HEK293 (cell line): Measurements from ENCODE around the gene SRPK1.

Source experiments
- CTCF ChIA-PET: fragments of 350-600 bp; formaldehyde crosslinking; extraction: SDS; loops from one replicate; lab custom pipeline; 2021; ENCODE audit warnings: antibody characterized with exemption; lab: Yijun Ruan, JAX
- POLR2A ChIA-PET: fragments of 300-600 bp; formaldehyde crosslinking; extraction: SDS; loops from one replicate; lab custom pipeline; 2020; ENCODE audit warnings: antibody characterized with exemption, inconsistent platforms; lab: Yijun Ruan, JAX
- H3K27ac ChIP-seq: fragments of 200-500 bp; sonication (Bioruptor generic); 2 replicates; pipeline ENCODE4 v1.5.1; 2014; ENCODE audit warnings: low read depth, low read length, control low read depth, inconsistent platforms; ENCODE audit errors: extremely low read depth
- H3K36me3 ChIP-seq, 2 experiments: fragments of 200-500 bp in 1 of 2; sonication (Bioruptor generic) in 1 of 2; 1 replicate in 1 of 2; 2 replicates in 1 of 2; pipeline ENCODE4 v1.5.1; 2014 to 2017; ENCODE audit warnings: inconsistent platforms in 2 of 2, low read length in 2 of 2; ENCODE audit not compliant: control insufficient read depth in 2 of 2, insufficient read depth in 1 of 2
- H3K4me1 ChIP-seq: fragments of 200-500 bp; sonication (Bioruptor generic); 2 replicates; pipeline ENCODE4 v1.5.1; 2014; ENCODE audit warnings: mild to moderate bottlenecking, low read length, inconsistent platforms; ENCODE audit not compliant: control insufficient read depth, insufficient read depth
- H3K4me3 ChIP-seq: 2 replicates; pipeline ENCODE4 v1.5.1; 2011; ENCODE audit warnings: low read depth, mild to moderate bottlenecking, control low read depth, low read length, moderate library complexity
- H3K9me3 ChIP-seq: fragments of 200-500 bp; sonication (Bioruptor generic); 2 replicates; pipeline ENCODE4 v1.5.1; 2014; ENCODE audit warnings: low read depth, low read length, inconsistent platforms; ENCODE audit not compliant: control insufficient read depth, insufficient read depth
- EGR2 ChIP-seq: fragments of 450-650 bp; formaldehyde crosslinking; IDR thresholded peaks from 2 replicates; pipeline ENCODE4 v1.5.1; 2016; ENCODE audit warnings: low read depth, missing biosample characterization, missing genetic modification characterization
- HOXD13 ChIP-seq: sonication (generic); formaldehyde crosslinking; IDR thresholded peaks from 2 replicates; pipeline ENCODE4 v1.8.0; 2022; ENCODE audit warnings: missing genetic modification reagents, borderline replicate concordance
- OVOL3 ChIP-seq: fragments of 450-650 bp; formaldehyde crosslinking; IDR thresholded peaks from 2 replicates; pipeline ENCODE4 v1.5.1; 2016; ENCODE audit warnings: missing biosample characterization, missing genetic modification characterization
- SCRT1 ChIP-seq: fragments of 450-650 bp; formaldehyde crosslinking; IDR thresholded peaks from 2 replicates; pipeline ENCODE4 v1.5.1; 2016; ENCODE audit warnings: missing biosample characterization, missing genetic modification characterization, borderline replicate concordance
- YY2 ChIP-seq: fragments of 450-650 bp; formaldehyde crosslinking; IDR thresholded peaks from 2 replicates; pipeline ENCODE4 v1.5.1; 2016; ENCODE audit warnings: missing biosample characterization, missing genetic modification characterization
- ZBTB17 ChIP-seq: fragments of 450-650 bp; formaldehyde crosslinking; IDR thresholded peaks from 2 replicates; pipeline ENCODE4 v1.5.1; 2016; ENCODE audit warnings: missing biosample characterization, missing genetic modification characterization
- ZEB2 ChIP-seq: fragments of 450-650 bp; formaldehyde crosslinking; IDR thresholded peaks from 2 replicates; pipeline ENCODE4 v1.5.1; 2016; ENCODE audit warnings: missing biosample characterization, missing genetic modification characterization
- ZNF132 ChIP-seq: fragments of 450-650 bp; formaldehyde crosslinking; IDR thresholded peaks from 2 replicates; pipeline ENCODE4 v1.5.1; 2017; ENCODE audit warnings: missing biosample characterization, missing genetic modification characterization, borderline replicate concordance
- ZNF133 ChIP-seq: fragments of 450-650 bp; formaldehyde crosslinking; IDR thresholded peaks from 2 replicates; pipeline ENCODE4 v1.5.1; 2016; ENCODE audit warnings: missing biosample characterization, missing genetic modification characterization
- ZNF16 ChIP-seq: fragments of 450-650 bp; formaldehyde crosslinking; IDR thresholded peaks from 2 replicates; pipeline ENCODE4 v1.5.1; 2016; ENCODE audit warnings: low read depth, missing biosample characterization, missing genetic modification characterization
- ZNF174 ChIP-seq: fragments of 450-650 bp; formaldehyde crosslinking; IDR thresholded peaks from 2 replicates; pipeline ENCODE4 v1.5.0; 2017; ENCODE audit warnings: missing biosample characterization, mild to moderate bottlenecking, missing genetic modification characterization
- ZNF239 ChIP-seq: fragments of 450-650 bp; formaldehyde crosslinking; IDR thresholded peaks from 2 replicates; pipeline ENCODE4 v1.5.1; 2016; ENCODE audit warnings: missing biosample characterization, missing genetic modification characterization
- ZNF280C ChIP-seq: fragments of 450-650 bp; formaldehyde crosslinking; IDR thresholded peaks from 2 replicates; pipeline ENCODE4 v1.5.1; 2016; ENCODE audit warnings: missing biosample characterization, missing genetic modification characterization
- ZNF311 ChIP-seq: fragments of 450-650 bp; formaldehyde crosslinking; IDR thresholded peaks from 2 replicates; pipeline ENCODE4 v1.5.1; 2017; ENCODE audit warnings: missing biosample characterization, missing genetic modification characterization, borderline replicate concordance
- ZNF335 ChIP-seq: fragments of 450-650 bp; formaldehyde crosslinking; conservative IDR thresholded peaks from 2 replicates; pipeline ENCODE4 v1.5.1; 2016; ENCODE audit warnings: missing biosample characterization, missing genetic modification characterization
- ZNF350 ChIP-seq: fragments of 450-650 bp; formaldehyde crosslinking; IDR thresholded peaks from 2 replicates; pipeline ENCODE4 v1.5.0; 2017; ENCODE audit warnings: missing biosample characterization, mild to moderate bottlenecking, missing genetic modification characterization
- ZNF362 ChIP-seq: fragments of 450-650 bp; formaldehyde crosslinking; IDR thresholded peaks from 2 replicates; pipeline ENCODE4 v1.5.1; 2016; ENCODE audit warnings: missing biosample characterization, missing genetic modification characterization
- ZNF398 ChIP-seq: fragments of 450-650 bp; formaldehyde crosslinking; IDR thresholded peaks from 2 replicates; pipeline ENCODE4 v1.5.1; 2017; ENCODE audit warnings: missing biosample characterization, missing genetic modification characterization
- ZNF423 ChIP-seq: fragments of 450-650 bp; formaldehyde crosslinking; IDR thresholded peaks from 2 replicates; pipeline ENCODE4 v1.5.1; 2016; ENCODE audit warnings: missing biosample characterization, missing genetic modification characterization
- ZNF473 ChIP-seq: fragments of 450-650 bp; formaldehyde crosslinking; IDR thresholded peaks from 2 replicates; pipeline ENCODE4 v1.5.1; 2017; ENCODE audit warnings: missing biosample characterization, missing genetic modification characterization
- ZNF48 ChIP-seq: fragments of 450-650 bp; formaldehyde crosslinking; IDR thresholded peaks from 2 replicates; pipeline ENCODE4 v1.5.1; 2016; ENCODE audit warnings: missing biosample characterization, missing genetic modification characterization
- ZNF549 ChIP-seq: fragments of 450-650 bp; IDR thresholded peaks from 2 replicates; pipeline ENCODE4 v1.5.1; 2018; ENCODE audit warnings: missing biosample characterization, missing genetic modification characterization, mild to moderate bottlenecking, inconsistent platforms, moderate library complexity
- ZNF555 ChIP-seq: fragments of 450-650 bp; formaldehyde crosslinking; conservative IDR thresholded peaks from 2 replicates; pipeline ENCODE4 v1.5.1; 2017; ENCODE audit warnings: missing biosample characterization, mild to moderate bottlenecking, missing genetic modification characterization, inconsistent platforms
- ZNF561 ChIP-seq: fragments of 450-650 bp; IDR thresholded peaks from 2 replicates; pipeline ENCODE4 v1.5.1; 2018; ENCODE audit warnings: missing biosample characterization, missing genetic modification characterization, borderline replicate concordance
- ZNF639 ChIP-seq: fragments of 450-650 bp; formaldehyde crosslinking; IDR thresholded peaks from 2 replicates; pipeline ENCODE4 v1.5.1; 2016; ENCODE audit warnings: missing biosample characterization, missing genetic modification characterization
- ZNF701 ChIP-seq: fragments of 450-650 bp; formaldehyde crosslinking; IDR thresholded peaks from 2 replicates; pipeline ENCODE4 v1.5.1; 2016; ENCODE audit warnings: missing biosample characterization, missing genetic modification characterization
- ZNF704 ChIP-seq: fragments of 450-650 bp; formaldehyde crosslinking; IDR thresholded peaks from 2 replicates; pipeline ENCODE4 v1.5.1; 2016; ENCODE audit warnings: missing biosample characterization, missing genetic modification characterization
- ZNF768 ChIP-seq: fragments of 450-650 bp; formaldehyde crosslinking; IDR thresholded peaks from 2 replicates; pipeline ENCODE4 v1.5.1; 2018; ENCODE audit warnings: missing biosample characterization, mild to moderate bottlenecking, missing genetic modification characterization
- ZNF791 ChIP-seq: fragments of 450-650 bp; formaldehyde crosslinking; IDR thresholded peaks from 2 replicates; pipeline ENCODE4 v1.5.1; 2016; ENCODE audit warnings: missing biosample characterization, missing genetic modification characterization
- ZSCAN23 ChIP-seq: fragments of 450-650 bp; formaldehyde crosslinking; IDR thresholded peaks from 2 replicates; pipeline ENCODE4 v1.5.1; 2016; ENCODE audit warnings: missing biosample characterization, missing genetic modification characterization

Gene SRPK1

GRCh38 chr6:35919085-35919826 is 1.6 kb downstream of the SRPK1 start:
- H3K27ac ChIP-seq = peak overlapping the region; percentile 83
- CTCF ChIA-PET = interaction anchor here (0.6 to 1.7 kb wide), 4 partner anchors 10 to 175 kb away, joined by 3 to 4 read pairs (median 4); no protein-coding TSS in a partner anchor
- POLR2A ChIA-PET = interaction anchor here (0.6 to 3.3 kb wide), 5 partner anchors 8 to 109 kb away, joined by 3 to 15 read pairs (median 3); partner anchors contain the start of gene MAPK14
- TF ChIP-seq ZNF398 (peak; percentile 73), ZSCAN23 (tag by site-specific recombination) (no peak), ZNF132 (no peak), ZNF473 (no peak), ZNF350 (no peak), ZNF639 (tag by site-specific recombination) (peak; percentile 26; the same call in 1 of the 2 replicates), EGR2 (tag by site-specific recombination) (no peak), ZNF239 (tag by site-specific recombination) (no peak), ZNF362 (tag by site-specific recombination) (no peak), ZNF791 (tag by site-specific recombination) (no peak), ZNF549 (tag by site-specific recombination) (no peak), ZNF311 (no peak), ZNF704 (tag by site-specific recombination) (no peak), ZEB2 (0 out of 2 replicates have a peak, but pooled peaks have one; percentile 18), ZNF561 (tag by site-specific recombination) (peak; percentile 19; the same call in 1 of the 2 replicates), ZNF768 (tag by site-specific recombination) (no peak), ZNF335 (tag by site-specific recombination) (no peak), ZBTB17 (tag by site-specific recombination) (no peak), ZNF174 (no peak), ZNF48 (tag by site-specific recombination) (no peak), ZNF423 (no peak), ZNF280C (tag by site-specific recombination) (no peak), HOXD13 (no peak), ZNF701 (tag by site-specific recombination) (no peak), SCRT1 (tag by site-specific recombination) (no peak), OVOL3 (tag by site-specific recombination) (no peak), ZNF555 (no peak), YY2 (tag by site-specific recombination) (no peak), ZNF133 (no peak), ZNF16 (tag by site-specific recombination) (no peak)

More at GRCh38 chr6:35919085-35919826, 1.6 kb downstream of the SRPK1 start:
- Histone ChIP-seq H3K36me3 (peaks cover 28 to 37% of the 10 kb centered on the region in 2 experiments; a peak in 2 of 3 replicates), H3K4me3 (peak overlapping the region; percentile 67), H3K4me1 (peaks cover 11% of the 10 kb centered on the region), H3K9me3 (no peaks in the 10 kb centered on the region)
